Activated CD4-positive, CD25-positive, alpha-beta regulatory T cell treated with anti-CD3 and anti-CD28 coated beads, Interleukin-2, amount 50 U/mL, for 24 hours (primary cell): ENCODE results near the gene MMEL1.
"Not testable (repeated sequence)": the region's sequence is repeated elsewhere in the genome, so short reads cannot be mapped to it uniquely, and the experiment has no call there.

Experiments used
- ATAC-seq, 2 donors: fragments of 150-1000 bp; cut with Tn5 transposase; one replicate each; pipeline ENCODE4 v1.10.0; 2021; ENCODE audit warnings: mild to moderate bottlenecking in 1 of 2, moderate library complexity in 1 of 2

Gene MMEL1

DNA sequence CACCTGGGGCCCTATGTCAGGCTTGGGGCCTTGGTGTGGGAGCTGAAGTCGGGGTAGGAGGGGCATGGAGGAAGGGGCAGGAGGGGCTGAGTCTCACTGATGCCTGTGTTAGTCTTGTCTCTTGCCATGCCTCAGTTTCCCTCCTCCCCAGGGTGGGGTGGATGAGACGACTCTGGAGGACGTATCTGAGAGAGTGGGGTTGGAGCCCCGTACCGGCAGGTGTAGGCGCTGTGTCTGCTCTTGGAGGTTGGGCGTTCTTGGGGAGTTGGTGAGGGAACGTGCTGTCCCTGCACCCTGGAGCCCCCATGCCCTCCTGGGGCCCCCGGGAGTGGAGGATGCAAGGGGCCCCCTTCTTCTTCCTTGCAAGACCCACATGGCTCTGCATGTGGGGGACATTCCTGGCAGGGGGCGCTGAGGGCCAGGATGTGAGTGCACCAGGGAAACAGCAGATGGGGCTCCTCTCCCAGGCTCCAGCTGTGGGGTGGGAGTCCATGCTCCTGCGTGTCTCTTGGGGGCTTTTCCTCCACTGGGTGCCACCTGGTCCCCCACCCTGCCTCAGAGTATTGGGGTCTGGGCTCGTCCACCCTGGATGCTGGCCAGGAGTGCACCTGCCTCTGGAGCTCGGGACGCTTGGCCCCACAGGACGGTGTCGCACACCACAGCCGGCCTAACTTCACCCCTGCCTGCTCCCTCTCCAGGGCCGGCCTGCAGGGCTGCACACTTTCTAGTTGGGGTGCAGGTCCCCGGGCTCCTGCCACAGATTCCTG lies 78.0 kb downstream of the MMEL1 start:
- no peak for ATAC-seq

- ATAC-seq, result no peak
Measured at GRCh38 chr1:2553871-2554620, 78.8 kb downstream of the MMEL1 start.

DNA sequence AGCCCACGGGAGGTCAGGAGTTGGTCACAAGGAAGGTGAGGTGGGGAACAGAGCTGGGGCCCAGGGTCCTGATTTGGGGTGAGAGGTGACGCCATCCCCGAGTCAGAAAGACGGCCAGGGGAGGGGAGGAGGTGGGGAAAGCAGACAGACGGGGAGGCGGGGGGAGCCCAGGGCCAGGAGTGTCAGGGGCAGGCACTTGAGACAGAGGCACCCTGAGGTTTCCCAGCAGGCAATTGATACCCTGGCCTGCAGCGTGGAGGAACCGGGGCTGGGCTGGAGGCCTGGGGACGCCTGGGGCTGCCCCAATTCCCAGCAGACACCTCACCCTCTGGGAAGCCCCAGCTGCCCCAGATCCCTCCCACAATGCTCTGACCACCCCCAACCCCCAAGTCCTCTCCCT lies 79.7 kb downstream of the MMEL1 start:
- ATAC-seq, result not testable (repeated sequence)

DNA sequence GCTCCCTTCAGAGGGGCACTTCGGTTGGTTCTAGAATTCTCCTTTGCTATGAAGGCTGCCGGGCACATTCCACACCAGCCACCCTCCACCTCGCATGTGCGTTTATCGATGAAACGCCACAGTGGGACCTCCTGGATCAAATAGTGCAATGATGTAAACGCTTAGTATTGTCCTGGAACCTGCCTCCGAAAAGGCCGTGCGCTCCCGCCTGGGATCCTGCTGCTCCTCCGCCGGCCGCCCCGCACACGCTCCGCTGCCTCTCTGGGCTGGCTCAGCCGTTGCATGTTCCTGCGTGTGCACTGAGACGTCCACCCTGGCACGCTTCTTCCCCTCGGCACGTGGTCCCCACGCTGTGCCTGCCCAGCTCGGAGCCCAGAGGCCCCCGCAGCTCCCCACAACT lies 80.6 kb downstream of the MMEL1 start:
- no peak for ATAC-seq

DNA sequence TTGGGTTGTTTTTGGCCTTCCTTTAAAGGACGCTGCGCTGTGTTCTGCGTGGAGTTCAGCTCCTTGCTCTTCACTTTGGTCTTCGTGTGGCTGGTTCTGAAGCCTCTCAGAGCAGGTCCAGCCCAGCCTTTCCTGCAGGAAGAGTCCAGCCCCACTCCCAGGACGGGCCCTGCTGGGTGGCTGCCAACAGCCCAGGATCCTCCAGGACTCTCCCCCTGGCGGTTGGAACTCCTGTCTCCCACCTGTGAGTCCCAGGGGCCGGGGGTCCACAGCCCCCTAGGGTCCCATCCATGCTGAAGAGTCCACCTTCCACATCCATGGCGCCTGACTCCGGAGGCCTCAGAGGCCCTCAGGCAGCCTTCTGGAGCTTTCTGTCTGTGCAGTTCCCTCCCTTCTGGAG lies 81.3 kb downstream of the MMEL1 start:
- not testable (repeated sequence) for ATAC-seq

- not testable (repeated sequence) for ATAC-seq
Measured at GRCh38 chr1:2550309-2550861, 82.4 kb downstream of the MMEL1 start.

- ATAC-seq, result not testable (repeated sequence)
Measured at GRCh38 chr1:2549367-2550029, 83.3 kb downstream of the MMEL1 start.

DNA sequence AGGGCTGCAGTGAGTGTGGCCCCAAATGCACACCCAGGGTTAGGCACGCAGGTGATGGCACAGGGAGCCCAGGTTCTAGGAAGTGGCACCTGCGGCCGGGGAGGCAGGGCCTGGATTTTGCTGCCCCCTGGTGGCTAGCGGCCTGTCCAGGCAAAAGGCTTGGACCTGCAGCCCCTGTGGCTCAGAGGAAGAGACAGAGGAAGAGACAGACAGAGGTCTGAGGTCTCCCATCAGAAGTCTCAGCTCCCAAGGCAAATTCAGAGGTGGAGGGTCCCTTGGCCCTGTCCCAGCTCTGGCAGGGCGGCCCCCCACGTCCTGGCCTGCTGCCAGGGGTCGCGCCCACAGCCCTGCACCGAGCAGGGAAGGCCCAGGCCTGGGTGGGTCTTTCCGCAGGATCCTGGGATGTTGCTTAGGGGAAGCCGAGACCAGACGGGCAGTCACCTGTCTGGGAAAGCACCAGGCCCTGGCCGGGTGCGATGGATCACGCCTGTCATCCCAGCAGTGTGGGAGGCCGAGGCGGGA lies 84.7 kb downstream of the MMEL1 start:
- peak; percentile 20 to 27 for ATAC-seq

DNA sequence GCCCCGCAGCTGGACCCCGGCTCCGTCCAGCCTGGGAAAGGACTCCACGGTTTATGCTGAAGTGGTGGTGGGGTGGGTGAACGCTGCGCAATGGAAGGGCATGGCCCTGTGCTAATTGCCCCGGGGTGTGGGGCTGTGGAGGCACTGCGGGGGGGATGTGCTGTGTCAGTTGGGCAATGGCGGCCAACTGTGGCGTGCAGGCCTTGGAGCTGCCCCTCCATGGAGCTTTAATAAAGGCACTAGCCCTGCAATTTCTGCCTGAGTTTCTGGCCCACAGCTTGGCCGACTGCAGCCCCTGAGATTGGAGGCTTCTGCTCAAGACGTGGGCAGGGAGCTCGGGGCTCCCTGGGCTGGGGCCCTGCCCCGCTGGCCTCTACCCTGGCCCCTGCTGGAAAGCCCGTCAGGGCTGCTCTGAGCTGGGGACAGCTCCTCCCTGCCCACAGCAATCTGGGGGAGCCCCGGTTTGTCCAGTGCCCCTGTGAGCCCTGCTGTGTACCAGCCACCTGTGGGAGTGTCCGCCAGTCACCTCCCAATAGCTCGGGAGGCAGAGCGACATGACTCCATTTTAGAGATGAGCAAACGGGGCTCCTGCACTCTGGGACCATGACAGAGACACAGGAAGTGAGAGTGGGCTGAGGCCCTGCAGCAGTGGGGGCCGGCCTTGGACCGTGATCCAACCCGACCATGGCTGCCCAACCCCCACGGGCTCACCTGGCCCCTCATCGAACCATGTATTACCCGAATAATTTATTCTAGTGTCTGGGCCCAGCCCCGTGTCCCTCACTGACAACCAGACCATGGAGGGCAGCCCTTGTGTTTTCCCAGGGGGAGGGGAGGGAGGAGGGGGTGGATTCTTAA lies 85.4 kb downstream of the MMEL1 start:
- peak; percentile 29 to 31 for ATAC-seq

GRCh38 chr1:2546515-2547209 lies 86.2 kb downstream of the MMEL1 start:
- peak; percentile 44 to 57 for ATAC-seq

GRCh38 chr1:2545754-2546514 lies 86.9 kb downstream of the MMEL1 start:
- ATAC-seq, result peak; percentile 46 to 47

DNA sequence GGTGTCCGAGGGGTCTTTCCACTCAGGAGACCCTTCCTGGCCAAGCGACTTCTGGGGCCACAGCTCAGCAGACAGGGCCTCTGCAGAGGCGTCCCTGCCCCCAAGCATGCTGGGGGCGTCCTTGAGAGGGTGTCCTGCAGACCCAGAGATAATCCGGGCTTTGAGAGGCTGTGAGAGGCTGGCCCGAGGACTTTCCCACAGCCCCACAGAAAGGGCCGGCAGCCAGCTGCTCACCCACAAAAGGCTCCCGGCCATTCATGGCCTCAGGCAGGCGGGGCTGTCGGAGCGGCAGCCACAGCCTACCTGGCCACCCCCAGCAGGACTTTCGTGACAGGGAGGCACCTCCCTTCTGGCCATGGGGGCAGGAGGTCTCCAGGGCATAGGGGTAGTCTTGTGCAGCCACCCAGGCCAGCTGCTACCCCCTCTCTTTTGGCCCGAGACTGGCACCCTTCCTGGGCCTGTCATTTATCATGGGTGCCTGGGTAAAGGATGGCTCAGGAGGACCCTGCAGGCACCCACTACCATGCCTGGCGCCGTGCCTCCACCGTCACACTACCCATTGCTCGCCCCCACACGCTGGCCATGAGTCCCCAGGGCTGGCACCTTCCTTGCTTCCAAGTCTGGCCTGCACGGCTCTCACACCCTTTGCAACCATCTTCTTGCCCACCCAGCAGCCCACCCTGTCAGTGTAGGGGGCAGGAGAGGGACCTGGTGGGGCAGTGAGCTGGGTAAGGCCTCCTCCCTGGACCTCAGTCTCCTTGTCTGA lies 87.8 kb downstream of the MMEL1 start:
- ATAC-seq, result no peak

GRCh38 chr1:2544093-2544874 lies 88.5 kb downstream of the MMEL1 start:
- no peak for ATAC-seq

GRCh38 chr1:2543543-2544092 lies 89.2 kb downstream of the MMEL1 start:
- no peak for ATAC-seq

- ATAC-seq, result no peak
Measured at GRCh38 chr1:2542246-2542915, 90.4 kb downstream of the MMEL1 start.

DNA sequence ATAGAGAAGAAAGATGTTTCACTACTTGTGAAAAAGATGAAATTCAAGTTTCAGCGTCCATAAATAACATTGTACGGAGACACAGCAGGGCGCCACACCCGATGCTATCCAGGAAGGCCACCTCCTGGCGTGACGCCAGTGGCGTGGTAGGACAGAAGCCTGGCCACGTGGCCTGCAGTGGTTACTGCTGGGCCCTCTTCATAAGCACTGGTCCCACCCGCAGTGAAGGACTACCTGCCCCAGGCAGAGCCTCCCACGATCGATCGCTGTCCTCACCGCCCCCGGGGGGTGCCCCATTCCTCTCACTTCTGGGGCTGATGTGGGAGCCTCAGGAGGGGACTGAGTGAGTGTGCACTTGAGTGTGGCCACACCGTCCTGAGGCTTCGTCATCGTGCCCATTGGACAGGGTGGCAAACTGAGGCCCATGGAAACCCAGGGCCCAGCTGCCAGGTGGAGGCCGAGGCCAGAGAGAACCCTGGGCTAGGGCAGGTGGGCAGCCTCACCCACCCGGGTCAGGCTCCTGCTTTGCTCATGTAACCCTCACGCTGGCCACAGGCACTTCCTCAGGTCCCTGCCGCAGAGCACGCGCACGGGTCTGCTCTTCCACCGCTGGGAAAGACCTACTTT lies 91.1 kb downstream of the MMEL1 start:
- ATAC-seq, result no peak

GRCh38 chr1:2540816-2541492 lies 91.9 kb downstream of the MMEL1 start:
- ATAC-seq, result no peak
